DMS114 treated with DMSO at 0.1 percent for 48 hours (cell line): Measurements from ENCODE around the gene UIMC1.

Experiments
- DNase-seq: peaks from one replicate; lab custom pipeline; 2025; ENCODE audit not compliant: unreplicated experiment; lab: John Stamatoyannopoulos, UW

UIMC1 gene

GRCh38 chr5:176902911-176903664 is 103.5 kb downstream of the UIMC1 start:
- DNase-seq = no peak

GRCh38 chr5:176902102-176902814 is 104.3 kb downstream of the UIMC1 start:
- no peak for DNase-seq

GRCh38 chr5:176901260-176902101 is 105.1 kb downstream of the UIMC1 start:
- DNase-seq = no peak

GRCh38 chr5:176900780-176901204 is 105.8 kb downstream of the UIMC1 start:
- no peak for DNase-seq

GRCh38 chr5:176899946-176900779 is 106.4 kb downstream of the UIMC1 start:
- no peak for DNase-seq

- DNase-seq = no peak
Observed at GRCh38 chr5:176899296-176899891, 107.2 kb downstream of the UIMC1 start, which contains the start of gene HK3. Gene HK3, minus strand, starts transcription at chr5:176899346. Its CDS starts 3,187 bp downstream, at chr5:176896159.

- no peak for DNase-seq
Observed at GRCh38 chr5:176897263-176897662, 109.3 kb downstream of the UIMC1 start.

GRCh38 chr5:176895831-176896230 is 110.7 kb downstream of the UIMC1 start:
- DNase-seq = no peak

- DNase-seq = no peak
Observed at GRCh38 chr5:176894298-176894697, 112.3 kb downstream of the UIMC1 start.

- DNase-seq = no peak
Observed at GRCh38 chr5:176892663-176893062, 113.9 kb downstream of the UIMC1 start.

GRCh38 chr5:176891331-176891958 is 115.1 kb downstream of the UIMC1 start:
- DNase-seq = no peak

GRCh38 chr5:176890455-176891330 is 115.9 kb downstream of the UIMC1 start:
- DNase-seq = no peak

GRCh38 chr5:176889321-176890280 is 117.0 kb downstream of the UIMC1 start:
- DNase-seq = no peak

GRCh38 chr5:176888865-176889165 is 117.8 kb downstream of the UIMC1 start:
- no peak for DNase-seq

- no peak for DNase-seq
Observed at GRCh38 chr5:176888016-176888864, 118.3 kb downstream of the UIMC1 start.

- no peak for DNase-seq
Observed at GRCh38 chr5:176887252-176887849, 119.2 kb downstream of the UIMC1 start.
